ENCODE results near the gene ATP6V1G3.

DNA sequence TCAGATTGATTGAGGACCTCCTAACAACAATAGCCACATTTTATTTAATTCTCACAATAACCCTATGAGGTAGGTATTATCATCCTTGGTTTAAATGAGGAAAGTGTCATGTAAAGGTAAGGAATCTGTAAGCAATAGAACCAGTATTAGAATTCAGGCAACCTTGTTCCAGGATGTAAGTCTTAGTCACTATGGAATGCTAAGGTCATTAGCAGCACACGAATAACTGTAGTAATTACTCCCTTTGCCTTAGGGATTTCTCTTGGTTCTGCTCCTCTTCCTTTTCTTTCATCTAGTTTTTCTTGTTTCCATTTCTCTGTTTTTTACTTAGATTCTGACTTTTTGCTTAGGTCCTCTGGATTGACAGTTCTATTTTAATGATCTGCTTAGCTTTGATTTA lies 23.1 kb upstream of the ATP6V1G3 start:
- TF ChIP-seq, protein P1, sequence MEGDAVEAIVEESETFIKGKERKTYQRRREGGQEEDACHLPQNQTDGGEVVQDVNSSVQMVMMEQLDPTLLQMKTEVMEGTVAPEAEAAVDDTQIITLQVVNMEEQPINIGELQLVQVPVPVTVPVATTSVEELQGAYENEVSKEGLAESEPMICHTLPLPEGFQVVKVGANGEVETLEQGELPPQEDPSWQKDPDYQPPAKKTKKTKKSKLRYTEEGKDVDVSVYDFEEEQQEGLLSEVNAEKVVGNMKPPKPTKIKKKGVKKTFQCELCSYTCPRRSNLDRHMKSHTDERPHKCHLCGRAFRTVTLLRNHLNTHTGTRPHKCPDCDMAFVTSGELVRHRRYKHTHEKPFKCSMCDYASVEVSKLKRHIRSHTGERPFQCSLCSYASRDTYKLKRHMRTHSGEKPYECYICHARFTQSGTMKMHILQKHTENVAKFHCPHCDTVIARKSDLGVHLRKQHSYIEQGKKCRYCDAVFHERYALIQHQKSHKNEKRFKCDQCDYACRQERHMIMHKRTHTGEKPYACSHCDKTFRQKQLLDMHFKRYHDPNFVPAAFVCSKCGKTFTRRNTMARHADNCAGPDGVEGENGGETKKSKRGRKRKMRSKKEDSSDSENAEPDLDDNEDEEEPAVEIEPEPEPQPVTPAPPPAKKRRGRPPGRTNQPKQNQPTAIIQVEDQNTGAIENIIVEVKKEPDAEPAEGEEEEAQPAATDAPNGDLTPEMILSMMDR (IDR thresholded peaks at IDR 0.05), result no peak
- no peak for TF ChIP-seq EP300 (IDR thresholded peaks at IDR 0.05)

Measured in gastroesophageal sphincter (tissue), 3 donors.